Stimulated activated CD8-positive, alpha-beta memory T cell treated with anti-CD3 and anti-CD28 coated beads, Interleukin-7, amount 100 ng/mL, for 48 hours (primary cell): ENCODE data around the gene INPP5B.
A peak's percentile ranks its signal among the peaks of the same experiment; 100 is the strongest.
"Not testable (repeated sequence)": the region's sequence is repeated elsewhere in the genome, so short reads cannot be mapped to it uniquely, and the experiment has no call there.

ENCODE experiments used
- DNase-seq, 2 donors: peaks; one replicate each; pipeline ENCODE4 v3.0.0-alpha.2; 2020; ENCODE audit warnings: low read depth in 1 of 2; ENCODE audit errors: extremely low read depth in 1 of 2

INPP5B gene

GRCh38 chr1:37946703-37947360, at the start of gene INPP5B:
TSS of gene INPP5B (minus strand) at chr1:37947053. CDS start at chr1:37946308, 745 bp downstream.
- DNase-seq = peak; percentile 60 to 81

GRCh38 chr1:37995751-37996345, 49.0 kb upstream of the INPP5B start:
- DNase-seq = no peak

GRCh38 chr1:37994886-37995566, 48.2 kb upstream of the INPP5B start:
- DNase-seq = no peak

- DNase-seq = no peak
Measured at GRCh38 chr1:37989361-37989930, 42.6 kb upstream of the INPP5B start.

GRCh38 chr1:37987679-37988078, 40.8 kb upstream of the INPP5B start:
- DNase-seq = no peak

GRCh38 chr1:37983546-37983945, 36.7 kb upstream of the INPP5B start:
- DNase-seq = no peak

GRCh38 chr1:37978541-37978940, 31.7 kb upstream of the INPP5B start:
- DNase-seq = no peak

GRCh38 chr1:37975083-37975482, 28.2 kb upstream of the INPP5B start:
- DNase-seq = not testable (repeated sequence)

- no peak for DNase-seq
Measured at GRCh38 chr1:37974567-37974966, 27.7 kb upstream of the INPP5B start.

- DNase-seq = not testable (repeated sequence)
Measured at GRCh38 chr1:37973684-37974083, 26.8 kb upstream of the INPP5B start.

- DNase-seq = no peak
Measured at GRCh38 chr1:37965301-37965700, 18.4 kb upstream of the INPP5B start.

- not testable (repeated sequence) for DNase-seq
Measured at GRCh38 chr1:37964106-37964505, 17.3 kb upstream of the INPP5B start.

- DNase-seq = no peak
Measured at GRCh38 chr1:37958690-37959089, 11.8 kb upstream of the INPP5B start.

GRCh38 chr1:37955685-37956084, 8.8 kb upstream of the INPP5B start:
- no peak for DNase-seq

GRCh38 chr1:37954316-37954971, 7.6 kb upstream of the INPP5B start:
- DNase-seq = no peak

- DNase-seq = no peak
Measured at GRCh38 chr1:37952738-37953137, 5.9 kb upstream of the INPP5B start.

GRCh38 chr1:37951783-37952624, 5.2 kb upstream of the INPP5B start:
- DNase-seq = no peak

GRCh38 chr1:37951041-37951782, 4.4 kb upstream of the INPP5B start:
- no peak for DNase-seq

- no peak for DNase-seq
Measured at GRCh38 chr1:37949524-37950152, 2.8 kb upstream of the INPP5B start.
